HEK293T (cell line): Measurements from ENCODE around the gene MAML2.

ENCODE experiments used
- BHLHE40 ChIP-seq: fragments of 450-650 bp; IDR thresholded peaks from 2 replicates; pipeline ENCODE4 v1.6.1; 2016; ENCODE audit warnings: mild to moderate bottlenecking, moderate library complexity, borderline replicate concordance
- SP1 ChIP-seq: fragments of 450-650 bp; IDR thresholded peaks from 2 replicates; pipeline ENCODE4 v1.6.1; 2017

- no peak for TF ChIP-seq BHLHE40
- no peak for TF ChIP-seq SP1
Measured at GRCh38 chr11:96222102-96222501, 120.9 kb downstream of the MAML2 start.
